NB4 (cell line): ENCODE measurements around the gene ELOA.

Experiments
- POLR2A ChIP-seq: IDR thresholded peaks from 2 replicates; pipeline ENCODE4 v1.6.1; 2011; ENCODE audit warnings: mild to moderate bottlenecking; ENCODE audit not compliant: insufficient read length; ENCODE audit errors: extremely low read depth
- TF ChIP-seq, protein P1 (sequence below): IDR thresholded peaks from one replicate; pipeline ENCODE4 v1.5.1; 2012; ENCODE audit warnings: low read depth, low read length
- TF ChIP-seq, protein P2 (sequence below): IDR thresholded peaks from 2 replicates; pipeline ENCODE4 v1.6.1; 2011; ENCODE audit warnings: low read depth, low read length

DNA sequence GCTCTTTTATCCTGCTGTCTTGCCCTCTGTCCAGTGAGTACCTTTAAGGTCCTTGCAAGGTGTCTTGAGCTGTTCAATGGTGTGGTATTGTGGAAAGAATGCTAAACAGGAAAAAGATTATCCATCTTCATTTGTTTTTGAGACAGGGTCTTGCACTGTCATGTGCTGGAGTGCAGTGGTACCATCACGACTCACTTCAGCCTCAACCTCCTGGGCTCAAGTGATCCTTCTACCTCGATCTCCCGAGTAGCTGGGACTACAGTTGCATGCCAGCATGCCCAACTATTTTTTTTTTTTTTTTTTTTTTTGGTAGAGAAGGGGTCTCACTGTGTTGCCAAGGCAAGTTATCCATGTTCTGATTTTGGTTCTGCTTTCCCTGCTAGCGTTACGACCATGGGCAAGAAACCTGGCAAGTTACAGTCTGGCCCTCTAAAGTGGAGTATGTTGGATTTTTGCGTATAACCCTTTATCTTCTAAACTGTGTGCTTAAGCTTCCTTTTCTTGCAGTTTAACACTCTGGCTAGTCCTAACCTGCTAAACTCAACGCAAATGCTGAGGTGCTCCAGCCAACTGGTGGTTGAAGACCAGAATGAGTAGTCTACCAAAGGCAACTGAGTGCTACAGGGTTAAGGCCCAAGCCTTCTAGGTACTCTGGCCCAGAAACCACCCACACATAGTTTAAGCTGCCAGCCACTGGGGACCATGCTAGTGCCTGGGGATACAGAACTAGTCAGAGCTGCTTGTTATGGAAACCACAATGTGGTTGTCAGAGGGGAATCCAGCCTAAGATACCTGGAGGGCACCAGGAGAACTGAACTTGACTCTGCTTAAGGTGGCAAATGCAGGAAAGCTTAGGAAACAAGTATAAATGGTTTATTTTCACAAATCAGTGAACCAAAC, 43.7 kb upstream of the ELOA start:
- TF ChIP-seq, protein P1, sequence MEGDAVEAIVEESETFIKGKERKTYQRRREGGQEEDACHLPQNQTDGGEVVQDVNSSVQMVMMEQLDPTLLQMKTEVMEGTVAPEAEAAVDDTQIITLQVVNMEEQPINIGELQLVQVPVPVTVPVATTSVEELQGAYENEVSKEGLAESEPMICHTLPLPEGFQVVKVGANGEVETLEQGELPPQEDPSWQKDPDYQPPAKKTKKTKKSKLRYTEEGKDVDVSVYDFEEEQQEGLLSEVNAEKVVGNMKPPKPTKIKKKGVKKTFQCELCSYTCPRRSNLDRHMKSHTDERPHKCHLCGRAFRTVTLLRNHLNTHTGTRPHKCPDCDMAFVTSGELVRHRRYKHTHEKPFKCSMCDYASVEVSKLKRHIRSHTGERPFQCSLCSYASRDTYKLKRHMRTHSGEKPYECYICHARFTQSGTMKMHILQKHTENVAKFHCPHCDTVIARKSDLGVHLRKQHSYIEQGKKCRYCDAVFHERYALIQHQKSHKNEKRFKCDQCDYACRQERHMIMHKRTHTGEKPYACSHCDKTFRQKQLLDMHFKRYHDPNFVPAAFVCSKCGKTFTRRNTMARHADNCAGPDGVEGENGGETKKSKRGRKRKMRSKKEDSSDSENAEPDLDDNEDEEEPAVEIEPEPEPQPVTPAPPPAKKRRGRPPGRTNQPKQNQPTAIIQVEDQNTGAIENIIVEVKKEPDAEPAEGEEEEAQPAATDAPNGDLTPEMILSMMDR = no peak
- no peak for TF ChIP-seq POLR2A
- TF ChIP-seq, protein P2, sequence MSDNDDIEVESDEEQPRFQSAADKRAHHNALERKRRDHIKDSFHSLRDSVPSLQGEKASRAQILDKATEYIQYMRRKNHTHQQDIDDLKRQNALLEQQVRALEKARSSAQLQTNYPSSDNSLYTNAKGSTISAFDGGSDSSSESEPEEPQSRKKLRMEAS = no peak
